ENCODE data around the gene BNIP2.

- TF ChIP-seq POLR2A (IDR thresholded peaks at IDR 0.05) (no peak), CTCF (IDR thresholded peaks at IDR 0.05) (no peak), POLR2AphosphoS5 (IDR thresholded peaks at IDR 0.05) (no peak)
These were observed 12.8 kb upstream of the BNIP2 start for GRCh38 chr15:59701880-59702279.

All from prostate gland (tissue), 2 donors.